Measurements from ENCODE around the gene MNS1. TPM values are rescaled to one million over a fixed set of nuclear protein-coding genes. Genes with fewer than 3 reads are reported as not detected.

MNS1 gene
- total RNA-seq, 1 experiment from 2014 or later: 1.9 TPM

- intact Hi-C loops (cut with micrococcal nuclease): no loop called here
- POLR2A ChIA-PET: no interaction called here
- no TSS peak for BruUV-seq (replicated peaks)
These were observed 81.9 kb downstream of the MNS1 start for GRCh38 chr15:56383010-56383409.

More at GRCh38 chr15:56383010-56383409, 81.9 kb downstream of the MNS1 start:
- peak; percentile 66 for ATAC-seq
- Histone ChIP-seq H3K9me2 (ENCODE audit: insufficient read depth) (no peaks in the 10 kb centered on the region), H4K20me1 (ENCODE audit: insufficient read depth) (no peaks in the 10 kb centered on the region), H3K27me3 (ENCODE audit: insufficient read depth, low read length) (no peaks in the 10 kb centered on the region), H3K4me3 (replicated peaks in 1 of 2; ENCODE audit: low read depth in 1 of 2, low read length in 2 of 2) (no peak overlapping the region), H3K36me3 (ENCODE audit: control insufficient read depth in 1 of 2, insufficient read depth in 2 of 2, low read length in 2 of 2) (no peaks in the 10 kb centered on the region), H3K9ac (ENCODE audit: low read length) (no peak overlapping the region), H3K9me3 (ENCODE audit: control insufficient read depth in 1 of 2, insufficient read depth in 1 of 2, low read depth in 1 of 2, low read length in 2 of 2) (no peaks in the 10 kb centered on the region), H3K4me1 (ENCODE audit: control insufficient read depth in 1 of 2, insufficient read depth in 2 of 2, low read length in 2 of 2) (peaks cover 0 to 6% of the 10 kb centered on the region in 2 experiments; a peak in 1 of 4 replicates), H3K79me2 (ENCODE audit: insufficient read depth, low read length) (no peaks in the 10 kb centered on the region), H3K4me2 (ENCODE audit: low read length) (no peak overlapping the region), H2AFZ (ENCODE audit: low read depth, low read length, poor library complexity, severe bottlenecking) (no peak overlapping the region), H3K27ac (ENCODE audit: low read depth, low read length) (no peak overlapping the region)
- ChIA-PET RAD21 (ENCODE audit: low non-redundant PET in 1 of 2, low total read pairs in 2 of 2, uncharacterized antibody in 2 of 2, unreplicated experiment in 2 of 2) (no interaction called here), CTCF (no interaction called here)
- TF ChIP-seq EGR1 (IDR thresholded peaks at IDR 0.05; ENCODE audit: low read depth): no peak
- no peak for TF ChIP-seq ZBTB33 (IDR thresholded peaks at IDR 0.05; ENCODE audit: extremely low read depth, insufficient replicate concordance, low read length)
- no peak for TF ChIP-seq ZNF274 (IDR thresholded peaks at IDR 0.05; ENCODE audit: low read depth, low read length)
- TF ChIP-seq CEBPB (IDR thresholded peaks at IDR 0.05; ENCODE audit: low read depth): no peak
- TF ChIP-seq ZFX (IDR thresholded peaks at IDR 0.05): no peak
- no peak for TF ChIP-seq POLR2A (IDR thresholded peaks at IDR 0.05; ENCODE audit: borderline replicate concordance, extremely low read depth, insufficient read depth, insufficient read length)
- DNase-seq (ENCODE audit: low read depth, low spot score): no peak

Other genes with a start within 250 kb of the MNS1 start
- 18.1 TPM for gene RFX7, start 221.3 kb downstream of the MNS1 start, total RNA-seq (2021; ENCODE audit: unreplicated experiment)
- gene TEX9, start 99.7 kb downstream of the MNS1 start, total RNA-seq (2021; ENCODE audit: unreplicated experiment): 5.2 TPM

Data from HCT116 (cell line).